ENCODE data around the gene PML.

Gene PML

Small RNA genes within 50 kb of the gene (small RNA-seq; reads per million reads assigned to genes)
- 0 reads per million in 2 experiments for gene RN7SL429P
